Measurements from ENCODE around the gene KCNQ1OT1.

The KCNQ1OT1 gene

DNA sequence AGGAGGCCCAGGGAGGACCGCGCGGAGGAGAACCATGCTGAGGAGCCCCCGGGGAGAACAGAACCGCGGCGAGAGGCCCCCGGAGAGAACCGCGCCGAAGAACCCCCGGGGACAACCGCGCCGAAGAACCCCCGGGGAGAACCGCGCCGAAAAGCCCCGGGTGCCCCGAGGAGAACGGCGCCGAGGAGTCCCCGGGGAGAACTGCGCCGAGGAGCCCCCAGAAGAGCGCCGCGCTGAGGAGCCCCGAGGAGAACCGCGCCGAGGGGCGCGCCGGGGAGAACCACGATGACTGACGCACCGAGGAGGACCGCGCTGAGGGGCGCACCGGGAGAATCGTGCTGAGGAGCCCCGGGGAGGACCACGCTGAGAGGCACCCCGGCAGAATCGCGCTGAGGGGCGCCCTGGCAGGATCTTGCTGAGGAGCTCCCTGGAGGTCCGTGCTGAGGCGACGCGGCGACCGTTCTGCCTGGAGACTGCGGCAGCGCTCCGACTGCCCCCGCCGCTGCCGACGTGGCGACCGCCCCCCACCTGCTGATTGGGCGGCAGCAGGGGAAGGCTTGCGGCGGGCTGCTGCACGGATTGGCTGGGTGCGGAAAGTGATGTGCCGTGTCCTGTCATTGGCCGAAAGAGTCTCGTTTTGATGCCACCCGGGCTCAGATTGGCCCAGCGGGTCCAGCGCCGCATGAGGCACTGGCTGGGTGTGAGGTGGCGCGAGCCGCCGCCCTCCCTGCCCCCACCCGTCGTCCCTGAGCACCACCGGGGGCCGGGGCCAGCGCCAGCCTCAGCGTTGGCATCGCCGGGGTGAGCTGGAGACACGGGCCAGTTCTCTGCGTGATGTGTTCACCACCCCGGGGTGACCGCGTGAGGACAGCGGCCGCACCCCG lies at the start of gene KCNQ1OT1:
Gene KCNQ1OT1 (minus strand): TSS at position 464 of the 884 bp plus-strand sequence.
- peak; percentile 86 for DNase-seq

- DNase-seq, result no peak
These were observed 49.2 kb upstream of the KCNQ1OT1 start for GRCh38 chr11:2748814-2749554.

GRCh38 chr11:2748061-2748813 lies 48.4 kb upstream of the KCNQ1OT1 start:
- no peak for DNase-seq

DNA sequence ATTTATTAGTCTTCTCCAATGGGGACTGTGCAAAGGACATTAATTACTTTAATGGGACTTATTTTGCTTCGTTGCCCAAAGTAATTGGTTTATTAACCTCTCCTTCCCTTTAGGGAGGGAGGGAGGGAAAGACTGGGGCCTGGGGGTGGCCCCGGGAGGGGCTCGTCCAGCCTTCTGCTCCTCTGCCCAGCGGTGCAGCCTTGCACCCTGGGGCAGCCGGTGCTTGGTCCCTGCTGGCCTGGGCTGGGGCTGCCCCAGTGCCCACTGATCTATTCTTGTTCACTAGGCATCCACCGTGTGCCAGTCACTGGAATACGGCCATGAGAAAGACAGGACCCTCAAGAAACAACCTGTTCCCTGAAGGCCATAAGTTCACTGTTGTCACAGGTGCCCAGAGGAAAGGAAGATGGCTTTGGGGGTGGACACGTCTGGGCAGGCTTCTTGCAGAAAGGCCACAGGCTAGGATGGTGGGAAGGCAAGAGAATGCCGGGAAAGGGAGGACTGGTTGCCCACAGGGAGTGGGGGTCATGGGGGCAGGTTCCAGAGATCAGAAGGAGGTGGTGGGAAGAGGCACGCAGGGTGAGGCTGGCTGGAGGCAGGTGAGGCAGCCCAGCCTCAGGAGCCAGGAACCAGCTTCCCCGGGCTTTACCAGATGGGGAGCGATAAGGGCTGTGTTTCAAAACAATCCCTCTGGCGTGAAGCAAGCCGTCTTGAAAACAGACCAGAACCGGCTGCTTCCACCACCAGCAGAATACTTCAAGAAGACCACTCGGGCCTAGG lies 47.6 kb upstream of the KCNQ1OT1 start:
- no peak for DNase-seq

- no peak for DNase-seq
These were observed 46.8 kb upstream of the KCNQ1OT1 start for GRCh38 chr11:2746401-2747247.

DNA sequence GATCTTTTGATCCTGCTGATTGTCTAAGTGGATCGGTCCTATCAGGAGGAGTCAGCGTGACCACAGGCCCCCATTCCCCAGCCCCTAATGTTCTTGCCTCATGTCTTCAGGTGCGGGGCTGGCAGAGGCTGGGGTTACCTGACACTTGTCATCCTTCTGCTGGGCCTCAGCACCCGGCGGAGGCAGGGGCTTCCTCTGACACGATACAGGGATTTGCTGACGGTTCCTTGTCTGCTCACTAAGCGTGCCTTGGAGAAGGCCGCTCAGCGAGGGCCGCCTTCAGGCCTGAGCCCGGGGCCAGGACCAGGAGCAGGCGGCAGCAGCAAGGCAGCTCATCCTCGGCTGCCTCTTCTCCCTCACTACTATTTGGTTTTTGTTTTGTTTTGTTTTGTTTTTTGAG lies 45.7 kb upstream of the KCNQ1OT1 start:
- DNase-seq, result no peak

DNA sequence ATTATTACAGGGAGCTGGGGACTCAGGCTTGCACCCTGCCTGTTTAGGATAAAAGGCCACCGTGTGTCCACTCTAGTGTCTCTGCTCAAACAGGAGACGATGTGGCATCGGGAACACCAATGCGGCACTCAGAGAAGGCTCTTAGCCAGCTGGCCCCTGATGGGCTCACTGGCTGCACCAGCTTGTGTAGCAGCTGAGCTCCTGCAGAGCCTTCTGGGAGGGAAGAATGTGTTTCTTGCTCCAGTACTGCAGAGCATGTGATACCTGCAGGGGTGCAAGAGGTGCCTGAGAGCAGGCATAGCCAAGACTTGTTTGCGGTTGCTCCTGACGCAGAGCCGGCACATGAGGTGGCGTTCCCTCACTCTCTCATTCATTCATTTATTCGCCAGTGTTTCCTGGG lies 44.4 kb upstream of the KCNQ1OT1 start:
- no peak for DNase-seq

GRCh38 chr11:2743427-2744110 lies 43.8 kb upstream of the KCNQ1OT1 start:
- DNase-seq, result no peak

DNA sequence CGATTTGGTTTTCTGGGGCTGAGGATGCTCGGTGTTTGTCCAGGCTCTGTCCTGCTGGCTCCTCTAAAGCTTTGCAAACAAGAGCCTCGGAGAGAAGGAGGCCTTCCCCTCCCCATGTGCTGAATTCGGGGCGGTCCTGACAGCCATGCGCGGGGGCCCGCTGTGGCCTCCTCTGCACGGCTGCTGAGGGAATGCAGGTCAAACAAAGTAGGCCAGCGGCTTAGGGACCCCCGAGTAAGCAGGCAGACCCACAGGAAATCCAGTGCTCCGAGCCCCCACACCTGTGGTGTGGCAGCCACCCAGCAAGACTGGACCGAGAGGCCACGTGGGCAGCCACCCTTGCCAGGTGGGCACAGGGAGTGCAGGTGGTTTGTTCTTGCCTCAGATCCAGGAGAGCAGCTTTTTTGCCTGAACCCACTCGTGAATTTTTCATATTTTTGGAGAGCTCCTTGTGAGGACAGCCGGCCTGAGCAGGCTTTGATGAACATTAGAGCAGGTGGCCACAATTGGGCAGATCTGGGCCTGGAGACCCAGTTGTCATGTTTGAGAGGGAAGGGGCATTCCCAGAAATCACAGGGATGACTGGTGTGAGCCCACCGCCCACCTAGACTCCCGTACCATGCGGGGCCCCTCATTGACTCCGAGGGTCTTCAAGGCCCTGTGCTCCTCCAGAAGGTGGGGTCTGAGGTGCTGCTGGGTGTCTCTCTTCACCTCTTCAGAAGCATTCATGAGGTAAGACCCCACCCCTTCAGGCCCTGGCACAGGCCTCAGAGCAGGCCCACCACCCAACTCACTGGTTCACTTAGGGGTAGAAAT lies 43.0 kb upstream of the KCNQ1OT1 start:
- no peak for DNase-seq

- DNase-seq, result no peak
These were observed 42.4 kb upstream of the KCNQ1OT1 start for GRCh38 chr11:2742201-2742600.

DNA sequence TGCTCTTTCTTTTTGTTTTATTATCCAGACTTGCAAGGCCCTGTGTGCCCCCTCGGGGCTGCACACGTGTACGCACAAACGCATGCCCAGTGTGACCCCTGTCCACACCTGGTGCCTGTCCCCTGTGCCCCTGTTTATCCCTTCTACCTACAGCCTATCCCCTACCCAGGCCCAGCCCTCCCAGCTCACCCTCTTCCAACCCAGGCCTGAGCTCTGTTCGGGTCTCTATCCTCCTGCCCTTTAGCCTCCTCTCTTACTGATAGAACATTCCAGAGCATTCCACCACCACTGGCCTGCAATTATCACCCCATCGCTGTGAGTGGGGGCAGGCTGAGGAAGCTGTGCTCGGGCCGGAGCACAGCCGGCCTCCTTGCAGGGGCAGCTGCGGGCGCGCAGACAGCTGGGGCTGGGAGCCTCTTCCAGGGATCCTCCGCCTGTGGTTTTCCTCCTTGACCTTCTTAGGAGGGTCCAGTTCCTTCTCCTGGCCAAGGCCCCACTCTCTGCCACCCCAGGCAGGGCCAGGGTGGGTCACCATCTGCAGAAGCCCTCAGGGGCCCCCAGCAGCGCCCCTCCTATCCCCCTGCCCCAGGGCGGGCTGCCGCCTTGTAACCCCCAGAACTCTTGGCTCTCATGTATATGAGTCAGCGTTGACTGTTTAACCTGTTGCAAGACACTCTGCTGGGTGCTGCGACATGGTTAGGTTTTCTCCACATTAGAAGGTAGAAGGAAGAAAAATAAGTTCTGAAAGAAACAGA lies 41.8 kb upstream of the KCNQ1OT1 start:
- DNase-seq, result no peak

DNA sequence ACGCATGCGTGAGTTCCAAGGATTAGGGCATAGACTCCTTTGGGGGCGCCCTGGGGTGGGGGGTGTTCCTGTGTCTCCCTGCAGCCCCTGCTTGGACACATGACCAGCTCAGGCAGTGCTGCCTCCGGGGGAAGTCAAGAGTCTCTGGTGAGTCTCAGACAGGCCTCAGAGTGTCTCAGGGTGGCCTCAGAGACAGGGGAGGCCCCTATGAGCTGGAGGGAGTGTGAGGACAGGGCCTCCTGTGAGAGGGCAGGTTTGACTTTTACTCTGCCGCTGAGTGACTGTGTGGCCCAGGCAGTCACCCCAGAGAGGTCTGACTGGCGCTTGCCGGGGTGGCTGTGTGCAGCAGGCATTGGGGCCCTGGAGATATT lies 41.2 kb upstream of the KCNQ1OT1 start:
- DNase-seq, result no peak

- DNase-seq, result no peak
These were observed 40.6 kb upstream of the KCNQ1OT1 start for GRCh38 chr11:2740275-2740940.

GRCh38 chr11:2739531-2740274 lies 39.9 kb upstream of the KCNQ1OT1 start:
- DNase-seq, result no peak

GRCh38 chr11:2738551-2739431 lies 39.0 kb upstream of the KCNQ1OT1 start:
- no peak for DNase-seq

- DNase-seq, result no peak
These were observed 38.1 kb upstream of the KCNQ1OT1 start for GRCh38 chr11:2737866-2738265.

DNA sequence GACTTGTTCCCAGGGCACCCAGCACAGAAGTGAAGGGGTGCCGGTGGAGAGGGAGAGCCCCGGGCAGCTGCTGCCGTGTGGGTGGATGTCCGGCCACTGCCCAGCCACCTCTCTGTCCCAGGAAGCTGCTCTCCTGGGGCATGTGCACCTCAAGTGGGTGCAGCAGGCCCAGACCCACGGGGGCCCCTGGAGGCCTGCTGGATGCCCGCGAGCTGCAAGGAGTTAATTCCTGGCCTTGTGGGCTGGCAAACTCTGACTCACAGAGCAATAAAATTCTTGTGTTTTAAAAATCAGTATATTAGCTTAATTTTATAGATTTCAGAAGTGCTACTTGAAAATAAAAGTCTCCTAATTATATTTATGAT lies 37.4 kb upstream of the KCNQ1OT1 start:
- DNase-seq, result no peak
